Left lung (tissue), 10 donors: Measurements from ENCODE around the gene PLSCR5. TPM values are rescaled to one million over a fixed set of nuclear protein-coding genes. Genes with fewer than 3 reads are reported as not detected.
A peak's percentile ranks its signal among the peaks of the same experiment; 100 is the strongest.

Experiments
- ATAC-seq: fragments of 200-7000 bp; cut with Tn5 transposase; one replicate; pipeline ENCODE4 v1.9.1; 2020; ENCODE audit warnings: moderate library complexity
- DNase-seq, 4 donors: peaks; one replicate each; pipeline ENCODE4 v3.0.0-alpha.2; 2013 to 2020
- H3K27ac ChIP-seq, 2 donors: fragments of 200-600 bp; sonication (generic) in 1 of 2; one replicate each; pipeline versions ENCODE4 v1.5.0 to v1.8.0; 2020 to 2021
- H3K27me3 ChIP-seq, 2 donors: fragments of 200-600 bp; sonication (generic) in 1 of 2; one replicate each; pipeline versions ENCODE4 v1.5.0 to v1.8.0; 2020 to 2021
- H3K36me3 ChIP-seq, 2 donors: fragments of 200-600 bp; sonication (generic) in 1 of 2; one replicate each; pipeline versions ENCODE4 v1.5.0 to v1.8.0; 2020 to 2021
- H3K4me1 ChIP-seq, 2 donors: fragments of 200-600 bp; one replicate each; pipeline ENCODE4 v1.8.0; 2021
- H3K4me3 ChIP-seq, 2 donors: fragments of 200-600 bp; sonication (generic) in 1 of 2; one replicate each; pipeline versions ENCODE4 v1.5.0 to v1.8.0; 2020 to 2021; ENCODE audit warnings: mild to moderate bottlenecking in 1 of 2
- H3K9me3 ChIP-seq, 2 donors: fragments of 200-600 bp; sonication (generic) in 1 of 2; one replicate each; pipeline versions ENCODE4 v1.5.0 to v1.8.0; 2020 to 2021
- CTCF ChIP-seq, 2 donors: fragments of 200-600 bp; sonication (generic) in 1 of 2; IDR thresholded peaks; one replicate each; pipeline versions ENCODE4 v1.5.0 to v1.8.0; 2021; ENCODE audit warnings: antibody characterized with exemption in 2 of 2
- intact Hi-C, 2 donors: fragments of 100-400 bp; cut with DNase I; formaldehyde crosslinking; loops; one replicate each; pipeline versions ENCODE4 v1.11.2 to v1.14.2; 2022
- polyA plus RNA-seq, 6 donors: library from polyadenylated mRNA; unstranded; fragments of 120-200 nt; gene quantifications; one replicate each; pipeline ENCODE4 v1.2.1, GENCODE V29; 2013; ENCODE audit not compliant: insufficient read length in 6 of 6
- total RNA-seq, 2 donors: library from RNA; stranded (reverse); fragmentation: NEBNext Ultra II Directional; extraction: Animal tissue kit (Norgen Biotek cat#: 25700); gene quantifications; one replicate each; pipeline ENCODE4 v1.2.1, GENCODE V29; 2021
- donor health status: DM: no; HTN: yes; CAD: no.
- donor health status: DM: no; HTN: no; CAD: no.

PLSCR5 gene
- total and polyA plus RNA-seq, 8 donors, result 0.10 TPM; not detected in 7

GRCh38 chr3:146540236-146540635 lies 64.9 kb downstream of the PLSCR5 start:
- H3K4me3 ChIP-seq, result peak overlapping the region in 1 of 2 donors; percentile 83
- no peak for TF ChIP-seq CTCF (IDR thresholded peaks at IDR 0.05)
- DNase-seq, result no peak
- H3K27me3 ChIP-seq, result no peaks in the 10 kb centered on the region
- ATAC-seq, result no peak
- H3K36me3 ChIP-seq, result peaks cover 0 to 8% of the 10 kb centered on the region in 2 donors
- peaks cover 25 to 82% of the 10 kb centered on the region in 2 donors for H3K4me1 ChIP-seq
- H3K9me3 ChIP-seq, result no peaks in the 10 kb centered on the region
- peak overlapping the region; percentile 45 to 100 for H3K27ac ChIP-seq
- intact Hi-C loops, result no loop called here

DNA sequence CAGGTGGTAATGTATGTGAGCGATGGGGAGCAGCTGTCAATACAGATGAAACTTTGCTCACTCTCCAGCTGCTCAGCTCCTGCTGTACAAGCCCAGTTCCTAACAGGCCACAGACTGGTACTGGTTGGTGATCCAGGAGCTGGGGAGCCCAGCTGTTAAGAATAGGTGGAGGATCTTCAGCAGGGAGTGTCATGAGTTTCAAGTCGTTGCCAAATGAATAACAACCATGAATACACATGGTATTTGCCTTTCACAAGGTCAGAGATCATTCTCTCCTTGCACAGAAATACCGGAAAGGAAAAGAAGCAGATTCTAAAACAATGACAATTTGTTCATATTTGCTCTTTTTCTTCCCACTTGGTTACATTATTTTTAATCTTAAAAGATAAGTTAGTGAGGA lies 65.8 kb downstream of the PLSCR5 start:
- no peak for TF ChIP-seq CTCF (IDR thresholded peaks at IDR 0.05)
- Histone ChIP-seq H3K9me3 (no peaks in the 10 kb centered on the region), H3K4me1 (peaks cover 25 to 83% of the 10 kb centered on the region in 2 donors), H3K4me3 (peak overlapping the region in 1 of 2 donors; percentile 83), H3K27ac (peak overlapping the region in 1 of 2 donors; percentile 100), H3K27me3 (no peaks in the 10 kb centered on the region), H3K36me3 (peaks cover 0 to 10% of the 10 kb centered on the region in 2 donors)
- DNase-seq (no peak), ATAC-seq (no peak)
- intact Hi-C loops, result no loop called here

DNA sequence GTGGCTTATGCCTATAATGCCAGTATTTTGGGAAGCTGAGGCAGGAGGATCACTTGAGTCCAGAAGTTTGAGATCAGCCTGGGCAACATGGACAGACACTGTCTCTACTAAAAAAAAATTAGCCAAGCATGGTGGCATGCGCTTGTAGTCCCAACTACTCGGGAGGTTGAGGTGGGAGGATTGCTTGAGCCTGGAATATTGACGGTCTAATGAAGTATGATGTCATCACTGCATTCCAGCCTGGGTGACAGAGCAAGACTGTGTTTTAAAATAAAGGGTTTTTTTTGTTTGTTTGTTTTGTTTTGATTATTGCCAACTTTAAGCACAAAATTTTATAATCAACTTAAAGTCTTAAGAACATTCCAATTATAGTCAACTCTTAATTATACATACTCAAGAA lies 67.5 kb downstream of the PLSCR5 start:
- ATAC-seq (no peak), DNase-seq (no peak)
- Histone ChIP-seq H3K27ac (peak overlapping the region in 1 of 2 donors; percentile 36), H3K4me1 (peaks cover 20 to 83% of the 10 kb centered on the region in 2 donors), H3K36me3 (peaks cover 0 to 25% of the 10 kb centered on the region in 2 donors), H3K9me3 (no peaks in the 10 kb centered on the region), H3K4me3 (no peak overlapping the region), H3K27me3 (no peaks in the 10 kb centered on the region)
- intact Hi-C loops, result no loop called here
- no peak for TF ChIP-seq CTCF (IDR thresholded peaks at IDR 0.05)

- ATAC-seq, result no peak
- peaks cover 17 to 81% of the 10 kb centered on the region in 2 donors for H3K4me1 ChIP-seq
- intact Hi-C loops, result no loop called here
- no peaks in the 10 kb centered on the region for H3K9me3 ChIP-seq
- TF ChIP-seq CTCF (IDR thresholded peaks at IDR 0.05), result no peak
- peak overlapping the region; percentile 36 to 42 for H3K27ac ChIP-seq
- no peak for DNase-seq
- H3K27me3 ChIP-seq, result no peaks in the 10 kb centered on the region
- no peak overlapping the region for H3K4me3 ChIP-seq
- peaks cover 0 to 35% of the 10 kb centered on the region in 2 donors for H3K36me3 ChIP-seq
Observed at GRCh38 chr3:146536681-146537080, 68.5 kb downstream of the PLSCR5 start.

Other genes starting within 250 kb of the PLSCR5 start
- gene PLSCR2, start 135.8 kb downstream of the PLSCR5 start, total RNA-seq, result 1 to 10 TPM in 1 of 2 donors, under 1 TPM in 1; 0.73 to 1.2 TPM
- 1 to 10 TPM in 1 of 6 donors, under 1 TPM in 5; 0.38 to 1.2 (median 0.71) TPM for gene PLSCR2, start 135.8 kb downstream of the PLSCR5 start, polyA plus RNA-seq
- 100 to 1,000 TPM in 1 of 2 donors, 10 to 100 TPM in 1; 92.9 to 126 TPM for gene PLSCR1, start 60.7 kb downstream of the PLSCR5 start, total RNA-seq
- 10 to 100 TPM; 67.2 to 91.2 (median 82.8) TPM for gene PLSCR1, start 60.7 kb downstream of the PLSCR5 start, polyA plus RNA-seq